IPS-NIHi7 (cell line): ENCODE measurements around the gene MRPS14.

Source experiments
- DNase-seq: peaks from one replicate; pipeline ENCODE4 v3.0.0; 2012; ENCODE audit warnings: mixed read lengths; ENCODE audit errors: extremely low spot score

The MRPS14 gene

GRCh38 chr1:174984952-174985351 is 38.3 kb downstream of the MRPS14 start:
- DNase-seq: no peak

GRCh38 chr1:174982971-174983689 is 40.1 kb downstream of the MRPS14 start:
- DNase-seq: peak; percentile 22

DNA sequence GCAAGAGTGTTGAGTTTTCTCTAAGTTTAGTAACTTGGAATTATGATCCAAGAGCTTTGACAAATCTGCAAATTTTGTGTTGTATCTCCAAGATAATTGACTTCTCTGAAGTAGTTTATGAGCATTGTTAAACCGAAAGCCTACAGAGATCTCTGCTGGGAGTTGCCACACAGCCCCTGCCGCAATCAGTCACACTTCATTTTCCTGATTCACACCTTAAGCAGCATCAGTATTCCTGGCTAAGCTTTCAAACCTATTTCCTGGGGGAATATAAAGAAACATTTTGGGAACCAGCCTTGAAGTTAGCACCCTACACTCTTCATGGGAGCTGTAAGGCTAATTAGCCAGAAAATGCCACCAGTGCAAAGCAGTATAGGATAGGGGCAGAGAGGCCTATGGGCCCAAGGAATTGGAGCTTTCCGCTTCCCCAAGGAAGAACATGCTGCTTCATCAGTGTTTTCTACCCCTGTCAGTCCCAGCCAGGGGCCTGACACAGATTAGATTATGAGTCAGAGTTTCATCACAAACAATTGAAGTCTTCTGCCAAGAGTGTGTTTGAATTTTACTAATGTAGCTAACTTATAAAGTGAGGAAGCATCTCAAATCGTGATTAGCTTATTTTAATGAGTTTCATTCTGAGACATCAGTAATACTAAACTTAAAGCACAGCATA is 46.7 kb downstream of the MRPS14 start:
- no peak for DNase-seq

GRCh38 chr1:174975764-174976163 is 47.5 kb downstream of the MRPS14 start:
- DNase-seq: no peak

DNA sequence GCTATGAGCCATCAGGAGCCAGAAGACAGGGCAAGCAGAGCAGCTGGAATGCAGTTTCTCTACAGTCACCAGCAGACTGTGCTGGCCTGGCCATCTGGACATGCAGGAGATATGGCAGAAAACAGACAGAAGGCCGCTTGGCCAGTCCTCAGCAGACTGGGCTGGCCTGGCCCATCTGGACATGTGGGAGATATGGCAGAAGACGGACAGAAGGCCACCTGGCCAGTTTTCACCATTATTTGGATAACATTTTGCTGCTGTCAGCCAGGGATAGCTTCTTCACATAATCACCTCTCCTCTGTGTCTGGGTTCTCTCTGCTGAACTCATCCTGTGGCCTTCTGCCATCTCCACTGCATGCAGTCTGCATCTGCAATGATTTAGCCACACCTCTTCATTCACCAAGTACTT is 48.5 kb downstream of the MRPS14 start:
- no peak for DNase-seq

GRCh38 chr1:174971902-174972301 is 51.3 kb downstream of the MRPS14 start:
- DNase-seq: no peak

DNA sequence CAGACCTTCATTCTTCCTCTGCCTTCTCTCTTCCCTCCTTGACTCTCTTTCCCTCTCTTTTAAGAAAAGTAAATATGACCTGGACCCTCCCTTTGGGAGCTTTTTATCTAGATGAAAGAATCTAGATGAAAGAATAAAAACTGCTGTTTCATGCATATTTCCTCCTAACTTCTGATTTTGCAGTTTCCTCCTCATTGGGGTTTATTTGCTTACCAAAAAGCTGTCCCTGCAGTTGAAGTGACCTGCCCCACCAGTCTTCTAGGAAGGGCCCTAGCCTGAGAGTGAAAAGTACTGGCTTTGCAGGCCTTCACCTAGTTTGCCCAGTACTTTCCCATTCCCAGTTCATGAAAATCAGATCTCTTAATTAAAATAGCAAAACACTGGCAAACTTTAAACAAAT is 51.8 kb downstream of the MRPS14 start:
- DNase-seq: no peak

DNA sequence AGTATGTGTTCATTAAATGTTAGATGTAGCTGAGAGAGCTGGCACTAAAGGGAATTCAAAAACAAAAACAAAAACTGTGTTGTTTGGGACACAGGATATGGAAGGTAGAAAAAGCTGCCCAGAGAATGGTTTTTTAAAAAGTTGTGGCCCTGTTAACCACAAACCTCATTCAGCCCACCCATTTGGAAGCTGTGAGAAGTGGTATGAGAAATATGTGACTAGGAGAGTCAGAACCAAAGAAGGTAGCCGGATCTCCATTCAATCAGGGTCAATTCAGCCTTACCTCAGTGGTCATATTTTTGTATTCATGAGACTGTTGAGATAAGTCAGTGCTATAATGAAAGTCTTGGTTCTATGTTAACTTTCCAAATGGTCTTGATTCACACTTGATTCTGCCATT is 53.2 kb downstream of the MRPS14 start:
- no peak for DNase-seq

GRCh38 chr1:174968750-174969244 is 54.4 kb downstream of the MRPS14 start:
- DNase-seq: no peak

DNA sequence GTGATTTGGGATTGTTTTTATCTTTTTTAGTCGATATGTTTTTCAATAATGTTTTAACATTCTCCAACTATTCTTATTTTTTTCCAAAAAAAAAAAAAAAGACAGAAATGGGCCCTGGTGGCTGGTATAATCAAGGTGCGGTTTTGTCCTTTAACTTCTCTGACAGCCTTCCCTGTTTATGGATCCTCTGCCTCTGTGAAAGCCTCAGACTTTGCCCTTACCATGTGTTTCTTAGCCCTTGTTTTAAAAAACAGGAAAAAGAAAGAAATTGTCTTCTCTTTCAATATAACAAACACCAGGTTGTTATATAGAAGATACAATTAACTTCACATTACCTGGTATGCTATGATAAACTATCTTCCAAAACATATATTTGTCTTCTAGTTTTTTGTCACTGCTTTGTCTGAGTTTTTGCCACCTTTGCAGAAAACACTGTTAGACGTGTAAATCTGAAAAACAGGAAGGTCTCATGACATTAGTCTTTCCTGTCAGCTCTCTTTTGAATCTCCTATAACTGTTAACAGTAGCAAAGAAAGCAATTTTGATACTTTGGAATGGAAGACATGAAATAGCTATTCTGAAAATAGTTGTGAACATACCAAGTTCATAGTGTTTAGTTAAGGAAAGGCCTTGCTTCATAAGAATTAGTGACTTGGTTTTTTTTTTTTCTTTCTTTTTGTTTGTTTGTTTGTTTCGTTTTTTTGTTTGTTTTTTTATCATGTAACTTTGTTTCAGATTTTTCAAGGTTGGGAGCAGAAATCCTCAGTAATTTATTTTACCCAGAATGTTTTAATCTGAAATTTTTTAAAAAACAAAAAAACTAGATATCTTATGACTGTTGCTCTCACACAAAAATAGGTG is 55.1 kb downstream of the MRPS14 start:
- no peak for DNase-seq

- DNase-seq: no peak
These were observed 57.1 kb downstream of the MRPS14 start for GRCh38 chr1:174966008-174966572.

DNA sequence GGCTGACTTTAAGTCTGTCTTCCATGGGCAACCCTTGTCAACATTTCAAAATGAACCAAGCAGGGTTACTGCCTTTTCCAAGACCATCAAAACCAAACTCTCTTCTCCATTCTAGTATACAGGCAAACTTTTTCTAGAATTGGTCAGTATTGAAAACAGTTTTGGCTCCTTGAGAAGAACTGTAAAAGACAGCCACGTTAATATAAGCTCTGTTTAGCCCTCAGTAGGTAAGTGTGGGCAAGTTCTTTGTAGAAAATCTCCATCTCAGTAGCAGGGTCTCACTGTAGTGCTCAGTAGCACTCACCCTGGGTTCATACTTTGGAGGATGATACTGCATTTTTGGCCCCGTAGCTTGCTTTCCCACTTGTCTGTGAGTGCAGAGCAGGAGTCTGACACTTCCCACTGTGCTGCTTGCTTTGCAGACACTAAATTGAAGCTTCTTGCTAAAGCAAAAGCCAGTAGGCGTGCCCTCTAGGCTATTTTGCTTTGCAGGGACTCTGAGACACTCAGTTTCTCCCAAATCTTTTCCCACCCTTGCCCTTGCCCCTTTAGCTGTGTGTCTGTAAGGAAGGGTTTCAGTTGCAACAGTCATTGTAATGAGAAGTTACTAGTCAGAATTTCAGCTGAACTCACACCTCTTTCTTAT is 57.7 kb downstream of the MRPS14 start:
- DNase-seq: no peak

DNA sequence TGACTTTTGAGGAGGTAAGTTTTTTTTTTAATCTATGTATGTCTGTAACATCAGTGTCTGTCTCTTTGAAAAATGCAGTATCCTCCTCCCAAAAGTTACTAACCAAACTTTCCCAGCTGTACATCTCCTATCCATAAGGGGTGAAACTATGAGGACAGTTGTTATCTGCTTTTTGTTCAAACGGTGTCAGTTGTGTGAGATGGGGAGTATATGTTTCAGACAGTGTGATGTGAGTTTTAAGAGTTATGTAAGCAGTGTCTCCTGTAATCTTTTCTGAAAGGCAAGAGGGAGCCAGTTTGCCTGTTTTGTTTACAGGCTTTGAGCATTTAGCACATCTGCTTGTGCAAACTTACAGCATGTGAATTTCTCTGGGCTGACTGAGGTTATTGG is 58.3 kb downstream of the MRPS14 start:
- no peak for DNase-seq

DNA sequence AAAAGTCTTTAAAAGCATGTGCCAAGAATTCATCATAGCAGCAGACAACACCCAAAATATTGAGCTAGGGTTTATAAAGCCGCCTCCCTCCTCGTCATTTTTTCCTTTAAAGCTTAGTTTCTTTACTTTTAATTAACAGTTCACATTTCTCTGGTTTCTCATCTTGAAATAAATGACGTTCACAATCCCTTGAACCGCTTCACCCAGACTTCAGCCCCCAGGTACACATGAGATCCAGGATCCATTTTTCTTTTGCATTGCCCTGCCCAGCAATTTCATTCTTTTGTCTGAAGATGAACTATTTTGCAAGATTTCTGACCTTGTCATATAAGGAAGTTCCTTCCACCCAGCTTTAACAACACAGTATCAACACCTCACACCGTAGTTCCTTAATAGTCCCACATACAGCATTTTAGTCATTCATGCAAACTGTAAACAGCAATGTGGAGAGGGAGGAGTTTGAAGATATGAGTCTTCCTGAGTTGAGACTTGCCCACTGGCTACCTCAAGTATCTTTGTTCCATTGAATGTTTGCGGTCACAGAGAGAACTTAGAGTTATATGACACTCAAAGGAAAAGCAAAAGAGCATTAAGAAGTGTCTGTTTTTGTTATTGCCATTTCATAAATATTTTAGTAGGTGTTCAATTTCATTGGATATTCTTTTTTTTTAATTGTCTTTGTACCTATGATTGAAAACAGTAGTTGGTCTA is 58.8 kb downstream of the MRPS14 start:
- no peak for DNase-seq

GRCh38 chr1:174963529-174964125 is 59.6 kb downstream of the MRPS14 start:
- DNase-seq: no peak
